Measurements from ENCODE around the gene RANBP10.

DNA sequence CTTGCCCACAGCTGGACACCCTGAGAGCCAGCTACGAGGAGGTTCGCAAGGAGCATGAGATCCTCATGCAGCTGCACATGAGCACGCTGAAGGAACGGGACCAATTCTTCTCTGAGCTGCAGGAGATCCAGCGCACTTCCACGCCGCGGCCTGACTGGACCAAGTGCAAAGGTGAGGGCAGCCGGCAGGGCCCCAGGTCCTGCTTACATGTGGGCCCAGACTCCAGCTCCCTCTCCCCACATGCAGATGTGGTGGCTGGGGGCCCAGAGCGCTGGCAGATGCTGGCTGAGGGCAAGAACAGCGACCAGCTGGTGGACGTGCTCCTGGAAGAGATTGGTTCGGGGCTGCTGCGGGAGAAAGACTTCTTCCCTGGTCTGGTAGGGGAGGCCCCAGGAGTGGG, 19.5 kb upstream of the RANBP10 start:
- TF ChIP-seq, protein P1, sequence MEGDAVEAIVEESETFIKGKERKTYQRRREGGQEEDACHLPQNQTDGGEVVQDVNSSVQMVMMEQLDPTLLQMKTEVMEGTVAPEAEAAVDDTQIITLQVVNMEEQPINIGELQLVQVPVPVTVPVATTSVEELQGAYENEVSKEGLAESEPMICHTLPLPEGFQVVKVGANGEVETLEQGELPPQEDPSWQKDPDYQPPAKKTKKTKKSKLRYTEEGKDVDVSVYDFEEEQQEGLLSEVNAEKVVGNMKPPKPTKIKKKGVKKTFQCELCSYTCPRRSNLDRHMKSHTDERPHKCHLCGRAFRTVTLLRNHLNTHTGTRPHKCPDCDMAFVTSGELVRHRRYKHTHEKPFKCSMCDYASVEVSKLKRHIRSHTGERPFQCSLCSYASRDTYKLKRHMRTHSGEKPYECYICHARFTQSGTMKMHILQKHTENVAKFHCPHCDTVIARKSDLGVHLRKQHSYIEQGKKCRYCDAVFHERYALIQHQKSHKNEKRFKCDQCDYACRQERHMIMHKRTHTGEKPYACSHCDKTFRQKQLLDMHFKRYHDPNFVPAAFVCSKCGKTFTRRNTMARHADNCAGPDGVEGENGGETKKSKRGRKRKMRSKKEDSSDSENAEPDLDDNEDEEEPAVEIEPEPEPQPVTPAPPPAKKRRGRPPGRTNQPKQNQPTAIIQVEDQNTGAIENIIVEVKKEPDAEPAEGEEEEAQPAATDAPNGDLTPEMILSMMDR (IDR thresholded peaks at IDR 0.05): no peak
- TF ChIP-seq POLR2A (IDR thresholded peaks at IDR 0.05) (no peak), POLR2AphosphoS5 (IDR thresholded peaks at IDR 0.05) (no peak)
